ENCODE data around the gene CASZ1. TPM values are rescaled to one million over a fixed set of nuclear protein-coding genes. Genes with fewer than 3 reads are reported as not detected.

Gene CASZ1
- total RNA-seq, 1 donor from 2014 or later = 6.9 TPM

- Mint-ChIP-seq H3K4me3 (peak overlapping the region; percentile 41), H3K9me3 (no peaks in the 10 kb centered on the region), H3K27ac (peak overlapping the region; percentile 48), H3K36me3 (ENCODE audit: low read depth) (peaks cover 1% of the 10 kb centered on the region), H3K4me1 (peaks cover 8% of the 10 kb centered on the region), H3K27me3 (peaks cover 39% of the 10 kb centered on the region)
- intact Hi-C loops (cut with micrococcal nuclease) = loop anchor here (10.0 kb wide), 1 partner anchor 278 kb away; no protein-coding TSS in a partner anchor
- DNase-seq = no peak
Measured at GRCh38 chr1:10793129-10793651, 3.3 kb downstream of the CASZ1 start.

GRCh38 chr1:10791105-10791951 is 5.1 kb downstream of the CASZ1 start:
- H3K4me1 Mint-ChIP-seq = peaks cover 8% of the 10 kb centered on the region

GRCh38 chr1:10789803-10790702 is 6.4 kb downstream of the CASZ1 start:
- no peak overlapping the region for H3K4me3 Mint-ChIP-seq
- H3K36me3 Mint-ChIP-seq (ENCODE audit: low read depth) = peaks cover under 1% of the 10 kb centered on the region
- H3K27ac Mint-ChIP-seq = no peak overlapping the region
- no peak for DNase-seq
- no peaks in the 10 kb centered on the region for H3K9me3 Mint-ChIP-seq
- intact Hi-C loops (cut with micrococcal nuclease) = loop anchor here (10.0 kb wide), 1 partner anchor 275 kb away; no protein-coding TSS in a partner anchor
- peaks cover 6% of the 10 kb centered on the region for H3K4me1 Mint-ChIP-seq
- H3K27me3 Mint-ChIP-seq = peaks cover 22% of the 10 kb centered on the region

More at GRCh38 chr1:10791105-10791951, 5.1 kb downstream of the CASZ1 start:
- DNase-seq = no peak
- Mint-ChIP-seq H3K36me3 (ENCODE audit: low read depth) (peaks cover 1% of the 10 kb centered on the region), H3K9me3 (no peaks in the 10 kb centered on the region), H3K27me3 (peaks cover 26% of the 10 kb centered on the region), H3K4me3 (no peak overlapping the region), H3K27ac (no peak overlapping the region)
- intact Hi-C loops (cut with micrococcal nuclease) = loop anchor here (10.0 kb wide), 1 partner anchor 277 kb away; no protein-coding TSS in a partner anchor

GRCh38 chr1:10789047-10789791 is 7.2 kb downstream of the CASZ1 start:
- Mint-ChIP-seq H3K36me3 (ENCODE audit: low read depth) (no peaks in the 10 kb centered on the region), H3K27ac (no peak overlapping the region), H3K4me1 (peaks cover 6% of the 10 kb centered on the region), H3K27me3 (peaks cover 17% of the 10 kb centered on the region), H3K4me3 (no peak overlapping the region), H3K9me3 (no peaks in the 10 kb centered on the region)
- intact Hi-C loops (cut with micrococcal nuclease) = no loop called here
- DNase-seq = no peak

- DNase-seq = no peak
- Mint-ChIP-seq H3K36me3 (ENCODE audit: low read depth) (no peaks in the 10 kb centered on the region), H3K27me3 (peaks cover 14% of the 10 kb centered on the region), H3K9me3 (no peaks in the 10 kb centered on the region), H3K4me1 (peaks cover 3% of the 10 kb centered on the region), H3K27ac (no peak overlapping the region), H3K4me3 (no peak overlapping the region)
- intact Hi-C loops (cut with micrococcal nuclease) = no loop called here
Measured at GRCh38 chr1:10788592-10789006, 7.8 kb downstream of the CASZ1 start.

- Mint-ChIP-seq H3K36me3 (ENCODE audit: low read depth) (no peaks in the 10 kb centered on the region), H3K9me3 (no peaks in the 10 kb centered on the region), H3K4me3 (no peak overlapping the region), H3K27me3 (peaks cover 6% of the 10 kb centered on the region), H3K4me1 (no peaks in the 10 kb centered on the region), H3K27ac (no peak overlapping the region)
- intact Hi-C loops (cut with micrococcal nuclease) = no loop called here
- DNase-seq = no peak
Measured at GRCh38 chr1:10787286-10787685, 9.2 kb downstream of the CASZ1 start.

GRCh38 chr1:10785728-10786638 is 10.5 kb downstream of the CASZ1 start:
- H3K36me3 Mint-ChIP-seq (ENCODE audit: low read depth) = no peaks in the 10 kb centered on the region
- peaks cover 6% of the 10 kb centered on the region for H3K27me3 Mint-ChIP-seq
- no peaks in the 10 kb centered on the region for H3K4me1 Mint-ChIP-seq
- DNase-seq = no peak
- H3K4me3 Mint-ChIP-seq = no peak overlapping the region
- no peak overlapping the region for H3K27ac Mint-ChIP-seq
- no peaks in the 10 kb centered on the region for H3K9me3 Mint-ChIP-seq
- intact Hi-C loops (cut with micrococcal nuclease) = no loop called here

GRCh38 chr1:10784998-10785727 is 11.3 kb downstream of the CASZ1 start:
- intact Hi-C loops (cut with micrococcal nuclease) = no loop called here
- no peak overlapping the region for H3K27ac Mint-ChIP-seq
- no peaks in the 10 kb centered on the region for H3K36me3 Mint-ChIP-seq (ENCODE audit: low read depth)
- DNase-seq = no peak
- H3K4me3 Mint-ChIP-seq = no peak overlapping the region
- H3K4me1 Mint-ChIP-seq = no peaks in the 10 kb centered on the region
- no peaks in the 10 kb centered on the region for H3K9me3 Mint-ChIP-seq
- peaks cover 6% of the 10 kb centered on the region for H3K27me3 Mint-ChIP-seq

GRCh38 chr1:10782491-10783244 is 13.8 kb downstream of the CASZ1 start:
- no peak for DNase-seq
- no peak overlapping the region for H3K4me3 Mint-ChIP-seq
- H3K4me1 Mint-ChIP-seq = no peaks in the 10 kb centered on the region
- peaks cover 6% of the 10 kb centered on the region for H3K27me3 Mint-ChIP-seq
- intact Hi-C loops (cut with micrococcal nuclease) = no loop called here
- no peaks in the 10 kb centered on the region for H3K36me3 Mint-ChIP-seq (ENCODE audit: low read depth)
- H3K9me3 Mint-ChIP-seq = no peaks in the 10 kb centered on the region
- no peak overlapping the region for H3K27ac Mint-ChIP-seq

- H3K4me1 Mint-ChIP-seq = no peaks in the 10 kb centered on the region
- no peak overlapping the region for H3K27ac Mint-ChIP-seq
- H3K27me3 Mint-ChIP-seq = peaks cover 3% of the 10 kb centered on the region
- no peaks in the 10 kb centered on the region for H3K36me3 Mint-ChIP-seq (ENCODE audit: low read depth)
- H3K4me3 Mint-ChIP-seq = no peak overlapping the region
- no peaks in the 10 kb centered on the region for H3K9me3 Mint-ChIP-seq
- DNase-seq = no peak
- intact Hi-C loops (cut with micrococcal nuclease) = no loop called here
Measured at GRCh38 chr1:10781137-10781536, 15.3 kb downstream of the CASZ1 start.

GRCh38 chr1:10779841-10780240 is 16.6 kb downstream of the CASZ1 start:
- no peaks in the 10 kb centered on the region for H3K4me1 Mint-ChIP-seq
- intact Hi-C loops (cut with micrococcal nuclease) = no loop called here
- H3K27ac Mint-ChIP-seq = no peak overlapping the region
- H3K27me3 Mint-ChIP-seq = peaks cover 3% of the 10 kb centered on the region
- DNase-seq = no peak
- H3K4me3 Mint-ChIP-seq = no peak overlapping the region
- H3K9me3 Mint-ChIP-seq = no peaks in the 10 kb centered on the region
- H3K36me3 Mint-ChIP-seq (ENCODE audit: low read depth) = no peaks in the 10 kb centered on the region

Data from activated CD4-positive, alpha-beta T cell treated with anti-CD3 and anti-CD28 coated beads, Interleukin-2, amount 10 ng/mL, durations not matched to agents 24 days and 14 days (primary cell).